Keratinocyte (primary cell): ENCODE measurements around the gene SEPHS1. TPM values are rescaled to one million over a fixed set of nuclear protein-coding genes. Genes with fewer than 3 reads are reported as not detected.
"Not testable (repeated sequence)": the region's sequence is repeated elsewhere in the genome, so short reads cannot be mapped to it uniquely, and the experiment has no call there.

Experiments used
- DNase-seq: peaks from one replicate; pipeline ENCODE4 v3.0.0-alpha.2; 2011; ENCODE audit warnings: low read depth, missing footprints, low spot score
- FAIRE-seq: peaks from 2 replicates; lab custom pipeline; 2011; peaks lifted over from hg19 to GRCh38; lab: Jason Lieb, UNC
- H2AFZ ChIP-seq: 2 replicates; pipeline ENCODE4 v1.6.0; 2012; ENCODE audit warnings: low read length, control low read depth, inconsistent platforms; ENCODE audit not compliant: control insufficient read depth
- H3K27ac ChIP-seq: 2 replicates; pipeline ENCODE4 v1.5.1; 2011; ENCODE audit warnings: low read length; ENCODE audit not compliant: control insufficient read depth, insufficient read depth
- H3K27me3 ChIP-seq: 3 replicates; pipeline ENCODE4 v1.6.0; 2011; ENCODE audit warnings: low read length; ENCODE audit not compliant: control insufficient read depth, insufficient read depth; ENCODE audit errors: extremely low read depth
- H3K36me3 ChIP-seq, 2 experiments: 2 replicates in 1 of 2; 3 replicates in 1 of 2; pipeline ENCODE4 v1.5.1; 2011; ENCODE audit warnings: low read length in 2 of 2, mild to moderate bottlenecking in 1 of 2; ENCODE audit not compliant: control insufficient read depth in 2 of 2, insufficient read depth in 2 of 2; ENCODE audit errors: extremely low read depth in 1 of 2
- H3K4me1 ChIP-seq: 3 replicates; pipeline ENCODE4 v1.5.1; 2011; ENCODE audit warnings: low read length; ENCODE audit not compliant: control insufficient read depth, insufficient read depth; ENCODE audit errors: extremely low read depth
- H3K4me2 ChIP-seq: 3 replicates; pipeline ENCODE4 v1.6.0; 2011; ENCODE audit warnings: low read depth, low read length; ENCODE audit not compliant: control insufficient read depth, insufficient read depth; ENCODE audit errors: extremely low read depth
- H3K4me3 ChIP-seq, 3 experiments: fragments of 200-600 bp in 1 of 3; sonication (generic) in 1 of 3; 2 replicates in 2 of 3; 3 replicates in 1 of 3; pipeline ENCODE4 v1.5.1; 2011 to 2016; ENCODE audit warnings: low read length in 3 of 3, mild to moderate bottlenecking in 3 of 3, control low read depth in 2 of 3, inconsistent platforms in 1 of 3, low read depth in 1 of 3, mixed read lengths in 1 of 3, mixed run types in 1 of 3, moderate library complexity in 1 of 3; ENCODE audit not compliant: control insufficient read depth in 2 of 3, insufficient read depth in 2 of 3; ENCODE audit errors: extremely low read depth in 1 of 3
- H3K79me2 ChIP-seq: 2 replicates; pipeline ENCODE4 v1.6.0; 2012; ENCODE audit warnings: low read length; ENCODE audit not compliant: control insufficient read depth, insufficient read depth
- H3K9ac ChIP-seq: 3 replicates; pipeline ENCODE4 v1.6.0; 2011; ENCODE audit warnings: low read length; ENCODE audit not compliant: control insufficient read depth, insufficient read depth; ENCODE audit errors: extremely low read depth
- H3K9me1 ChIP-seq: 3 replicates; pipeline ENCODE4 v1.6.0; 2011; ENCODE audit warnings: low read length; ENCODE audit not compliant: control insufficient read depth, insufficient read depth; ENCODE audit errors: extremely low read depth
- H3K9me3 ChIP-seq: 2 replicates; pipeline ENCODE4 v1.5.1; 2012; ENCODE audit warnings: low read depth, low read length; ENCODE audit not compliant: control insufficient read depth
- H4K20me1 ChIP-seq: 3 replicates; pipeline ENCODE4 v1.6.0; 2011; ENCODE audit warnings: low read length; ENCODE audit not compliant: control insufficient read depth, insufficient read depth; ENCODE audit errors: extremely low read depth
- EZH2 ChIP-seq: IDR thresholded peaks from one replicate; pipeline ENCODE4 v1.6.1; 2012; ENCODE audit warnings: inconsistent platforms, mild to moderate bottlenecking, low read length, moderate library complexity
- dilution Hi-C: fragments of 300-500 bp; cut with MboI; formaldehyde crosslinking; loops from one replicate; pipeline ENCODE4 v1.7.0; 2020; ENCODE audit warnings: low sequenced_read_pairs; ENCODE audit not compliant: extremely low pct_ligation_motif_present
- polyA plus RNA-seq, 5 experiments: library from polyadenylated mRNA; depleted of rRNA in 3 of 5; stranded (reverse) in 3 of 5; stranded (forward) in 1 of 5; unstranded in 1 of 5; fragments of >200 nt; gene quantifications; 1 replicate in 1 of 5; 2 replicates in 3 of 5; 3 replicates in 1 of 5; pipeline versions ENCODE4 v1.2.1 to v1.2.3, GENCODE V29; 2011 to 2012; ENCODE audit warnings: missing spikeins in 2 of 5, low read depth in 1 of 5, low replicate concordance in 1 of 5
- TF ChIP-seq, protein P1 (sequence below), 3 experiments: IDR thresholded peaks in 1 of 3; conservative IDR thresholded peaks in 1 of 3; optimal IDR thresholded peaks in 1 of 3; 2 replicates in 2 of 3; 3 replicates in 1 of 3; pipeline versions ENCODE3 to v1.5.1; 2011; ENCODE audit warnings: low read length in 3 of 3, mild to moderate bottlenecking in 3 of 3, moderate library complexity in 2 of 3, control low read depth in 1 of 3, inconsistent platforms in 1 of 3; ENCODE audit not compliant: insufficient read depth in 2 of 3; ENCODE audit errors: extremely low read depth in 1 of 3

Gene SEPHS1
- polyA plus RNA-seq, 1 donor (not counting 4 experiments of a cell fraction or from before 2014, with no cell fraction given), result 65.4 TPM

DNA sequence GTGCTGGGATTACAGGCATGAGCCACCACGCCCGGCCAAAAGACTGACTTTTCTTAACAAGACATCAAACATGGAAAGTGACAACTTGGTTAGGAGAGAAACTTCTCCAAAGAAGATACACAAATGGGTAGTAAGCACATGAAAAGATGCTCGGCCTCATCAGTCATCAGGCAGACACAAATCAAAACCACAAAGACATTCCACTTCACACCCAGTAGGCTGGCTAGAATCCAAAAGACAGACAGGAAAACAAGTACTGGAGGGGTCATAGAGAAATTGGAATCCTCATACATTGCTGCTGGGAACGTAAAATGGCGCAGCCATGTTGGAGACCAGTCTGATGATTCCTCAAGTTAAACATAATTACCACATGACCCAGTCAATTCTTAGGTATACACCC is 16.4 kb downstream of the SEPHS1 start:
- no peaks in the 10 kb centered on the region for H3K4me1 ChIP-seq
- no peaks in the 10 kb centered on the region for H3K79me2 ChIP-seq
- dilution Hi-C loops, result no loop called here
- H3K27ac ChIP-seq, result no peak overlapping the region
- FAIRE-seq (no peak), DNase-seq (no peak)
- no peak overlapping the region for H3K4me3 ChIP-seq
- no peak overlapping the region for H3K4me2 ChIP-seq
- H3K27me3 ChIP-seq, result no peaks in the 10 kb centered on the region
- H3K9me1 ChIP-seq, result no peaks in the 10 kb centered on the region
- no peak for TF ChIP-seq EZH2
- TF ChIP-seq, protein P1, sequence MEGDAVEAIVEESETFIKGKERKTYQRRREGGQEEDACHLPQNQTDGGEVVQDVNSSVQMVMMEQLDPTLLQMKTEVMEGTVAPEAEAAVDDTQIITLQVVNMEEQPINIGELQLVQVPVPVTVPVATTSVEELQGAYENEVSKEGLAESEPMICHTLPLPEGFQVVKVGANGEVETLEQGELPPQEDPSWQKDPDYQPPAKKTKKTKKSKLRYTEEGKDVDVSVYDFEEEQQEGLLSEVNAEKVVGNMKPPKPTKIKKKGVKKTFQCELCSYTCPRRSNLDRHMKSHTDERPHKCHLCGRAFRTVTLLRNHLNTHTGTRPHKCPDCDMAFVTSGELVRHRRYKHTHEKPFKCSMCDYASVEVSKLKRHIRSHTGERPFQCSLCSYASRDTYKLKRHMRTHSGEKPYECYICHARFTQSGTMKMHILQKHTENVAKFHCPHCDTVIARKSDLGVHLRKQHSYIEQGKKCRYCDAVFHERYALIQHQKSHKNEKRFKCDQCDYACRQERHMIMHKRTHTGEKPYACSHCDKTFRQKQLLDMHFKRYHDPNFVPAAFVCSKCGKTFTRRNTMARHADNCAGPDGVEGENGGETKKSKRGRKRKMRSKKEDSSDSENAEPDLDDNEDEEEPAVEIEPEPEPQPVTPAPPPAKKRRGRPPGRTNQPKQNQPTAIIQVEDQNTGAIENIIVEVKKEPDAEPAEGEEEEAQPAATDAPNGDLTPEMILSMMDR (optimal IDR thresholded peaks at IDR 0.05 in 1 of 3, IDR thresholded peaks at IDR 0.05 in 1 of 3, conservative IDR thresholded peaks at IDR 0.05 in 1 of 3; ENCODE audit: extremely low read depth in 1 of 3, insufficient read depth in 2 of 3, low read length in 3 of 3), result no peak
- no peak overlapping the region for H3K9ac ChIP-seq
- H2AFZ ChIP-seq, result no peak overlapping the region
- H3K36me3 ChIP-seq, result peaks cover 17 to 18% of the 10 kb centered on the region in 2 experiments
- no peaks in the 10 kb centered on the region for H3K9me3 ChIP-seq
- H4K20me1 ChIP-seq, result no peaks in the 10 kb centered on the region

DNA sequence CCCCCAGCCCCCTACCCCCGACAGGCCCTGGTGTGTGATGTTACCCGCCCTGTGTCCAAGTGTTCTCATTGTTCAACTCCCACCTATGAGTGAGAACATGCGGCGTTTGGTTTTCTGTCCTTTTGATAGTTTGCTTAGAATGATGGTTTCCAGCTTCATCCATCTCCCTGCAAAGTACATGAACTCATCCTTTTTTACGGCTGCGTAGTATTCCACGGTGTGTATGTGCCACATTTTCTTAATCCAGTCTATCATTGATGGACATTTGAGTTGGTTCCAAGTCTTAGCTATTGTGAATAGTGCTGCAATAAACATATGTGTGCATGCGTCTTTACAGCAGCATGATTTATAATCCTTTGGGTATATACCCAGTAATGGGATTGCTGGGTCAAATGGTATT is 17.1 kb downstream of the SEPHS1 start:
- H3K4me3 ChIP-seq, H3K9ac ChIP-seq, H3K4me1 ChIP-seq, dilution Hi-C loops, H2AFZ ChIP-seq, FAIRE-seq, H4K20me1 ChIP-seq, DNase-seq, H3K9me1 ChIP-seq, H3K9me3 ChIP-seq, H3K27ac ChIP-seq, H3K4me2 ChIP-seq, H3K79me2 ChIP-seq, H3K27me3 ChIP-seq: not testable (repeated sequence)
- H3K36me3 ChIP-seq, result peaks cover 15 to 18% of the 10 kb centered on the region in 2 experiments

DNA sequence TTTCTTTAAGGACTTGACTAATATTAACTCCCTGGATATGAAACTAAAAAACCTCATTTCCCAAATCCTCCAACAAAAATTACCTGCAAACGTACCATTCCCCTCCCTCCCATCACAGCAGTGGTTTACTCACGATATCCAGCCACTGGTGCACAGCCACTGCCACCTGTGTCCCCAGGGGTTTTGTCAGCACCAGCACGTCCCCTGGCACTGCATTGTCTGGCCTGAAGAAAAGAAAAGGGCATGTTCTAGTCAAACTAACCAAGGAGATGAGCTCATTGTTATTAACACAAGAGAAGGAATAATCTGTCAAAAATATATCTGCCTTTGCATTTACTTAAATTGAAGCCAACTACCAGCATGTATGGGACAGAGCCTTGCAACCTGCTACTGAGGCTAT is 18.5 kb downstream of the SEPHS1 start:
- no peak overlapping the region for H2AFZ ChIP-seq
- H3K36me3 ChIP-seq, result peaks cover 12 to 18% of the 10 kb centered on the region in 2 experiments
- no peak overlapping the region for H3K27ac ChIP-seq
- dilution Hi-C loops, result no loop called here
- no peak overlapping the region for H3K9ac ChIP-seq
- H3K79me2 ChIP-seq, result no peaks in the 10 kb centered on the region
- DNase-seq (no peak), FAIRE-seq (no peak)
- no peak for TF ChIP-seq EZH2
- TF ChIP-seq, protein P1 (optimal IDR thresholded peaks at IDR 0.05 in 1 of 3, IDR thresholded peaks at IDR 0.05 in 1 of 3, conservative IDR thresholded peaks at IDR 0.05 in 1 of 3; ENCODE audit: extremely low read depth in 1 of 3, insufficient read depth in 2 of 3, low read length in 3 of 3), result no peak
- H3K4me1 ChIP-seq, result no peaks in the 10 kb centered on the region
- no peaks in the 10 kb centered on the region for H3K9me3 ChIP-seq
- no peak overlapping the region for H3K4me3 ChIP-seq
- H4K20me1 ChIP-seq, result no peaks in the 10 kb centered on the region
- no peaks in the 10 kb centered on the region for H3K27me3 ChIP-seq
- H3K4me2 ChIP-seq, result no peak overlapping the region
- H3K9me1 ChIP-seq, result no peaks in the 10 kb centered on the region
